Kidney capillary endothelial cell (primary cell): Measurements from ENCODE around the gene BRF1.
"Not testable (repeated sequence)": the region's sequence is repeated elsewhere in the genome, so short reads cannot be mapped to it uniquely, and the experiment has no call there.

Source experiments
- DNase-seq: peaks from one replicate; pipeline ENCODE4 v3.0.0-alpha.2; 2018; ENCODE audit warnings: low spot score

Gene BRF1

DNA sequence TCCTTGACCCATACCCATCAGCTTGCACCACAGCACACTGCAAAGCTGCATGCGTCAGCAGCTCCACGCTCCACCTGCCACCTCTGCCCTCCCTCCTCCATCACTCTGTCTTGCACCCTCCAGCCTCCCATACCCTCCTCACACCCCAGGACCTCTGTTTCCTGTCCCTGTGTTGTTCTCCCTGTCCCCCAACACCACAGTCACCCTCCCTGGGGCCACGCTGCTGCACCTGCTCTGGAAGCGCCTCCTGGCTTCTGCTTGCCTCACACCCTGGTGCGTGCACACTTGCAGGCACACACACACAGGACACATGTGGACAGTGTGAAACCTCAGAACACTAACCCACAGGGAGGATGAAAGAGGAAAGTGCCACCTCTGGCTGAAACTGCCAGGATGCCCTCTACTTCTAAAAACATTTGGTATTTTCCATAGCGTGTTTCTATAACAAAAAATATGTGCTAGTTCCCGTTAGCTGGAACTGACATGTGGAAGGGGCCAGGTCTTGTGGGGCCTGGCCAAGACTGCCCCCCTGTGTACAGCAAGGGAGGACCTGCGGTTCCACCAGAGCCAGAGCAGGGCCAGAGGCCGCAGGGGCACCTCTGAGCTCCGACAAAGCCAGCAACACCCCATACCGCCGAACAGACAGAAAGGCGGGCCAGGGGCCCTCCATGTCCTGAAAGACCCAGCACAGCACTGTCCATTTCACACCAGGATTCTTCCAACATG is 10.0 kb downstream of the BRF1 start:
- no peak for DNase-seq

DNA sequence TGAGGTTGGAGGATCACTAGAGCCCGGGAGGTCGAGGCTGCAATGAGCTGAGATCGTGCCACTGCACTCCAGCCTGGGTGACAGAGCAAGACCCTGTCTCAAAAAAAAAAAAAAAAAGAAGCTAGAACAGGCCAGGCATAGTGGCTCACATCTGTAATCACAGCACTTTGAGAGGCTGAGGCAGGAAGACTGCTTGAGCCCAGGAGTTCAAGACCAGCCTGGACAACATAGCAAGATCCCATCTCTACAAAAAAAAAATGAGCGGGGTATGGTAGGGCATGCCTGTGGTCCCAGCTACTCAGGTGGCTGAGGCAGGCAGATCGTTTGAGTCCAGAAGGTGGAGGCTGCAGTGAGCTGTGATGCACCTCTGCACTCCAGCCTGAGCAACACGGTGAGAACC is 11.9 kb downstream of the BRF1 start:
- not testable (repeated sequence) for DNase-seq

DNA sequence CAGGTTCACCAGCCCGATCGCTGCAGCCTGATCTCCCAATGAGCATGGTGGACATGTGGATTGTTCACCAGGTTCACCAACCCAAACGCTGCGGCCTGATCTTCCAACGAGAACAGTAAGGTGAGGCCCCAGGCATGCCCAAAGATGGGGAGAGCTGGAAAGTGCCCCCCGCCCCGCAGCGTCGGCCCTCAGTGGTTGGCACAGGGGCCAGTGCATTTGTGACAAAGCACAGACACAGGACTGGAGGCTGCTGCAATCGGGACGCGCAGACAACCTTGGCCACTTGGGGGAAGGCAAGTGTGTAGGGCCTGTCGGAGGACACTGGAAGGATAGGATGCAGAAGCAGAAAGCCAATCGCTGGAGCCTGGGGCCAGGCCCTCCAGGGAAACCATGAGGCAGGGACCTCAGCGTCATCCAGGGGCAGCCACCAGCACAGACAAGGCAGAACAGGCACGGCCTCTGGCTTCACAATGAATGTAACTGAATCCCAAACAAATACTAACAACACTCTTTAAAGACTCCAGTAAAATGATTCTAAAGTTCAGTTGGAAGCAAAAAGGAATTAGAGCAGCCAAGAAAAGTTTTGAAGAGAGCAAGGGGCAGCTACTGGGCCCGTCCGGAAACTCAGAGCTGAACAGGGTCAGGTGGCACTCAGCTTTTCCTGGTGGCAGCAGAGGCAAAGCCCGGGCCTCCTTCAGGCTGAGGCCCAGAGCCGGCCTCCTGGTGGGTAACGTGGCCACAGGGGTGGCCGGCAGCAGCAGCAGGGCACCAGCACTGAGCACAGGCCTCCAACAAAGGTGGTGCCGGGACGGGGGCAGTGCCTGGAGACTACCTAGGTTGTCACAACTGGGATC is 13.3 kb downstream of the BRF1 start:
- DNase-seq: no peak

DNA sequence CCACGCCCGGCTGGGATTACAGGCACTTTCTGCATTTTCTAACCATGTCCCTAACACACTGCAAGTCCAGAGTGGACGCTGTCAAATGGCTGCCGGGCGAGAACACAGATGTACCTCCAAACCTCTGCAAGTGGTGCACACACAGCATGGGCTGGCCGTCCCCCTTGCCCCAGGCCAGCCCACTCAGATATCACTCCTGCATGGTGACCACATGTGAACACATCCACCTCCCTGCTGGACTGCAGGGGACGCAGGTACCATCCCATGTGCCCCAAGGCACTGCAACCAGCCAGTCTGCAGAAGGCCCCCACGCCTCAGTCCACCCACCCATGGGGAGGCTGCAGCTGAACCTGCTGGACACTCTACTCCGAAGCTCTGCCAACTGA is 14.0 kb downstream of the BRF1 start:
- no peak for DNase-seq

DNA sequence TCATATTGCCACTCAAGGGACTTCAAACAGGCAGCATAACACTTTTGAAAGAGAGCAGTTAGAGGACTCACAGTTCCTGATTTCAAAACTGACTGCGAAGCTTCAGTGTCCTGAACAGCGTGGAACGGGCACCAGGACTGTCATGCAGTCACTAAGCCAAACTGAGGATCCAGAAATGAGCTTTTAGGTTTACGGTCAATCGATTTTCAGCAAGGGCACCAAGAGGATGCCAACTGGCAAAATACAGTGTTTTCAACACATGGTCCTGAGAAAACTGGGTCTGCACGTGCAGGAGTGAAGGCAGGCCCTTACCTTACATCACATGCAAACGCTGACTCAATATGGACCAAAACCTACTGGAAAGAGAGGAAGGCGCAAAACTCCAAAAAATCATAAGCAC is 15.6 kb downstream of the BRF1 start:
- DNase-seq: no peak

DNA sequence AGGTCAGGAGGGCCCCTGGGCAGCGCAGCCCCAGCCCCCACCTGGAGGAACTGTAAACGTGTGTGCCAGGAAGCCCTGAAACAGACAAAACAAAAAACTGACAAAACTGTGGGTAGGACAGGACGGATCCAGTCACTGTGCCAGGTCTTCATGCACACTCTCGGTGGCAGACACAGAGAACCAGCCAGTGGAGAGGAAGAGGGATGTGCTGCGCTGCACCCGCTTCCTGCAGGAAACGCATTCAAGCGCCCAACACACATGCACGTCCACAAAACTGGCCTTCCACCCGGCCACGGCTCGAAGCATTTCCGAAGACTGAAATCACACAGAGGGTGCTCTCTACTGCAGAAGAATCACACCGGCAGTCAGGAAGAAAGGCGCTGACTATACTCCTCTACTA is 16.9 kb downstream of the BRF1 start:
- DNase-seq: peak; percentile 47

DNA sequence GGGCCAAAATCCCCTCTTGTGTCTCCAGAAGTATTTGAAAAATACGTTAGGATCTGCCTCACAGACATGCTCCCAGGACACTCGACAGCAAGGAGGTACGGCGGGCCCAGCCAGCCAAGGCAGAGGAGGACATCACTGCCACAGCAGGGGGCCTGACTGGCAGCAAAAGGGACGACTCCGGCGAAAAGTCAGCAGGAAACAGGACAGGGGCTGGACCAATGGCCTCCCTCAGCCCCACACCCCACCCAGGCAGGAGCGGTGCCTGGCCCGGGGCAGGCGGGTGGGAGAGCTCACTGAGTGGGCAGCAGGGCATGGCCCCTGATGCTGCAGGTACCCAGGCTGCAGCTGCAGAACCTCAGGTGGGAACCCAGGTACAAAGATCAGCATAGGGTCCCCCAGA is 17.8 kb downstream of the BRF1 start:
- DNase-seq: no peak

DNA sequence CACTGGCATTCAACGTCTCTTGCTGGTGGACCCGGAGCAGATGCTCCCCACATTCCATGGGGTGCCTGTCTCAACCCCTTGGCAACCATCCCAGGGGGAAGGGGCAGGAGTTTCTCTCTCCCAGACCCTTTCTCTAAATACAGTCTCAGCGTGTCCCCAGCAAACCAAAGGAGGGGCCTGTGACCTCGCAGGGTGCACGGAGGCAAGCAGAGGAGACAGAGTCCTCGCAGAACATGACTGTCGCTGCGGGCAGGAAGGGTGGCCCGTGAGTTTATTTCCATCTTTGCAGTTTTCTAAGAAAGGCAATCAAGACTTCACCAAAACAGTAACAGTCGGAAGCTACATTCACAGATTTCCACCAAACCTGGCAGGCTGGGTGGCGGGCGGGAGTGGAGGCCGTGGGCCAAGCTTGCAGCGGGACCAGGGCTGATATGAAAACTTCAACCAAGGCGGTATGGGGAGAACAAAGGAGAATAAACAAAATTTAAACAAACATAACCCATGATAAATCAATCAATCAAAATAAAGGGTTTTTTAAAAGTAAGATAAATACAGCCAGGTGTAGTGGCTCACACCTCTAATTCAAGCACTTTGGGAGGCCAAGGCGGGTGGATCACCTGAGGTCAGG is 18.6 kb downstream of the BRF1 start:
- DNase-seq: no peak

DNA sequence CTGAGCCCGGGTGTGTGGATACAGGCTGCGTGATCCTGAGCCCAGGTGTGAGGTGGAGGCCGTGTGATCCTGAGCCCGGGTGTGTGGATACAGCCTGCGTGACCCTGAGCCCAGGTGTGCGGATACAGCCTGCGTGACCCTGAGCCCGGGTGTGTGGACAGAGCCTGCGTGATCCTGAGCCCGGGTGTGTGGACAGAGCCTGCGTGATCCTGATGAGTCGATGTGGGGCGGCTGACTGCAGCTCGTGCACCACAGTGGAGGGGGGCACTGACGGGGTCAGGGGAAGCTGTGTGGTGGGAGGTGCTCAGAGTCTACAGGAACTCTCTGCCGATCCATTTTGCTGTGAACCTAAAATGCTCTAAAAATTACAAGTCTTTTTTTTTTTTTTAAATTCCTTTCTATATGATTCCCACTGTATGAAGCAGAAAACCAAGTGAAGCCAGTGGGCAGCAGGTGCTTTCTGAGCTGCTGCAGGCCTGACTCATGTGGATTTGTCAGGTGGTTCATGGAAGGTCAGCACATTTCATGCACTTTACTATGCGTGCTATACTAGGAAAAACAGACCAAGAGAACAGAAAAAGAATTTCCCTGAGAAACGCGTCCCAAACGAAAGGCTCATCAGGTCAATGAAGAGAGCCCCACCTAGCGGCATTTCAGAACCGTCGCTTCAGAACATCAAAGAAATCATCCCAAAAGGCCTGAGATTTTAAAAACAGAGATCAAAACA is 19.3 kb downstream of the BRF1 start:
- DNase-seq: peak; percentile 55

DNA sequence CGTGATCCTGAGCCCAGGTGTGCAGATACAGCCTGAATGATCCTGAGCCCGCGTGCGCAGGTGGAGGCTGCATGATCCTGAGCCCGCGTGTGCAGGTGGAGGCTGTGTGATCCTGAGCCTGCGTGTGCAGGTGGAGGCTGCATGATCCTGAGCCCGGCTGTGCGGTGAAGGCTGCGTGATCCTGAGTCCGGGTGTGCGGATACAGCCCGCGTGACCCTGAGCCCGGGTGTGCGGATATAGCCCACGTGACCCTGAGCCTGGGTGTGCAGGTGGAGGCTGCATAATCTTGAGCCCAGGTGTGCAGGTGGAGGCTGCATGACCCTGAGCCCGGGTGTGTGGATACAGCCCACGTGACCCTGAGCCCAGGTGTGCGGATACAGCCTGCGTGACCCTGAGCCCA is 20.3 kb downstream of the BRF1 start:
- DNase-seq: no peak

DNA sequence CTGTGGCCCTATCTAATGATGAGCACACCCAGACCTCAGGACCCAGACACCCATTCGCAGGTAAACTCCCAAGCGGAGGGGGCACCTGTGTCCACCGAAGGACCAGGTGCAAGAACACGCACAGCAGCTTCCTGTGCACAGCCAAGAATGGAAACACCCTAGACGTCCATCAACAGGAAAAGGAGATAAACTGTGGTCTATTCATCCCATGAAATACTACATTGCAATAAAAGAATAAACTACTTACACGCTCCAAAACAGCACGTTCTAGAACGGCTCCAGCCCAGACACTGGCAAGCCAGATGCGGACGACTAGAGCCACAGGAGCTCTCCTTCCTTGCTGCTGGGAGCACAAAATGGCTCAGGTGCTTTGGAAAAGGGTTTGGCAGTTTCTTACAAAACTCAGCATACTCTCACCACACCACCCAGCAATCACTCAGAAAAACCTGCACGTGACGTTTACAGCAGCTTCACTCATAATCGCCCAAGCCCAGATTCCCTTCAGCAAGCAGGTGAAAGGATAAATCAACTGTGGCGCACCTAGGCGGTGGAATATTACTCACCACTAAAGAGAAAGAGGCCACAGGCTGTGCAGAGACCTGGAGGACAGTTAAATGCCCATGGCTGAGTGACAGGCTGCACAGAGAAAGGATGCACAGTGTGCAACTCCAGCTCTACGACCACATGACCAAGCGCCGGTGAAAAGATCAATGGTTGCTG is 21.0 kb downstream of the BRF1 start:
- DNase-seq: no peak

DNA sequence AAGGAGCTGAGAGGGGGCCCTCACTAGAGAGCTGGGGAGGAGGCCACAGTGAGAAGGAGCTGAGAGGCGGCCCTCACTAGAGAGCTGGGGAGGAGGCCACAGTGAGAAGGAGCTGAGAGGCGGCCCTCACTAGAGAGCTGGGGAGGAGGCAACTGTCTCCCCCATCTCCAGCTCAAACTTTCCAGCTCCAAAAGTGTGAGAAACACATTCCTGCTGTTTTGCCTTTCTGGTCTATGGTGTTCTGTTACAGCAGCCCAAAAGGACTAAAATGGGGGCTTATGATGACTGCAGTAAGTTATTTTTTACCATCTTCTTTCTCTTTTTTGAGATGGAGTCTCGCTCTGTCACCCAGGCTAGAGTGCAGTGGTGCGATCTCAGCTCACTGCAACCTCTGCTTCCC is 23.4 kb downstream of the BRF1 start:
- DNase-seq: not testable (repeated sequence)

DNA sequence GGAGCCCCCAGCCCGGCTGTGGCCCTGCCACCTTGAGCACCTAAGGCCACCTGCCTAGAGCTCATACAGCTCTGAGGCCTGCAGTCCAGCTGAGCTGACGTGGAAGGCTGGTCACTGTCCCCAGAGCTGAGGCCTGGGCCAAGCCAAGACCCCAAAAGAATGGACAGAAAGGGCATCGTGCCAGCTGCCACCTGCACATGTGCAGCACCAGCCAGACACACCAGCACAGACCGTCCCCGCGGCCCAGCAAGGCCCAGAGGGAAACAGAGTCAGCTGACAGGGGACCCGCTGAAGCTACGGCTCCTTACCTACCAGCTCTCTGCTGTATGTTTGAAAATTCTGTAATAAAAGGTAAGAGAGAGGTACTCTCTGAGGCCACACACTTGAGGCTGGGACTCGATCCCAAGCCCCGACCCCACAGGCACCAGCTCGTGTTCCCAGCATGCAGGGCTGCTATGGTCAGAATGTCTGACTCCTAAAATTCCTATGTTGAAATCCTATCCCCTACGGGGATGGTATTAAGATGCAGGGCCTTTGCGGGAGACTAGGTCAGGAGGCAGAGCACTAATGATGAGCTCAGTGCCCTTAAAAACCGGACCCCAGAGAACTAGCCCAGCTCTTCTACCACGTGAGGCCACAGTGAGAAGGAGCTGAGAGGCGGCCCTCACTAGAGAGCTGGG is 25.4 kb downstream of the BRF1 start:
- DNase-seq: no peak

DNA sequence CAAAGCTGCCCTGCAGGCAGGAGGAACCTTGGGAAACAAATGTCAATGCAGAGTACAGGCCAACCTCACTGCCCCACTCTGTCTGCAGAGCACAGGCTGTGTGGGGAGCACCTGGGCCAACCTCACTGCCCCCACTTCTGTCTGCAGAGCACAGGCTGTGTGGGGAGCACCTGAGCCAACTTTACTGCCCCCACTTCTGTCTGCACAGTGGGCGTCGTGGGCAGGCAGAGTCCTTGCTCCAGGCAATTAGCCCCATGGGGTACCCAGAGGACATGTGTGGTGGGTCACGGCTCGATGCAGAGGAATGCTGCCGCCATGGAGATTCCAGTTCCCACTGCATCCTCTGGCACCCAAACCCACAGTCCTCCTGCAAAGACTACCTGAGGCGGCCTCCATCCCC is 26.2 kb downstream of the BRF1 start:
- no peak for DNase-seq

DNA sequence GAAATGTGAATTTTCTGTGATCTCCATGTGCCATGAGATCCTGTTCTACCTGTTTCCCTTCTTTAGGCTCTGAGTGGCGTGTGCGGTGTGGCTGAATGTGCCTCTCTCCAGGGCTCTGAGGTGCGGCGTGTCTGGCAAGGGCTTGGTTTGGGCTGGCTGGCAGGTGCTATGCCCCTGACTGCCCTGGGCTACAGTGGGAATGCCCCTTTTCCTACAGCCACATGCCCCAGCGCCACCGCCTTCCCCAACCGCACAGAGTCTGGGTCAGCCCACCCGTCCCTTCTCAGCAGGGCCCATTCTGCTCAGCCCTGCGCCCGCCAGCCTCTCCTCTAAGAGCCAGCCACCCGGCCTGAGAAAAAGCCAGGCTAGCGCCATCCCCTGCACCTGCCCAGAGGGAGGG is 27.7 kb downstream of the BRF1 start:
- DNase-seq: no peak

DNA sequence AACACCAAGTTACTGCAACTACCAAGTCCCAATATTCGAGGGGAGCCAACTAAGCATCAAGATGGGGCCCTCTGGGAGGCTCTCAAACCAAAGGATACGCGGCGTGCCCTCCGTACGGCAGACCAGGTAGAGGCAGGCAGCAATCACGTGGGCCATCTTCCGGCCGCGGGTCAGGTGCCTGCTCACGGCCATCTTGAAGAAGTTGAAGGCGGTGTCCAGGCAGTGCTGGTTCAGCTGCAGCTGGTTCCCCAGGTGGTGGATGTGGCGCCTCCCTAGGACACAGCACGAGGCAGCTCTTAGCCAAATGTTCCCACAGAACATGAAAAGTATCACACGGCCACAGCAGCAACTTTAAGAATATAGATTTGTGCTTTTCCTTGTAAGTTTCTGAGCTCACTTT is 28.2 kb downstream of the BRF1 start:
- no peak for DNase-seq

DNA sequence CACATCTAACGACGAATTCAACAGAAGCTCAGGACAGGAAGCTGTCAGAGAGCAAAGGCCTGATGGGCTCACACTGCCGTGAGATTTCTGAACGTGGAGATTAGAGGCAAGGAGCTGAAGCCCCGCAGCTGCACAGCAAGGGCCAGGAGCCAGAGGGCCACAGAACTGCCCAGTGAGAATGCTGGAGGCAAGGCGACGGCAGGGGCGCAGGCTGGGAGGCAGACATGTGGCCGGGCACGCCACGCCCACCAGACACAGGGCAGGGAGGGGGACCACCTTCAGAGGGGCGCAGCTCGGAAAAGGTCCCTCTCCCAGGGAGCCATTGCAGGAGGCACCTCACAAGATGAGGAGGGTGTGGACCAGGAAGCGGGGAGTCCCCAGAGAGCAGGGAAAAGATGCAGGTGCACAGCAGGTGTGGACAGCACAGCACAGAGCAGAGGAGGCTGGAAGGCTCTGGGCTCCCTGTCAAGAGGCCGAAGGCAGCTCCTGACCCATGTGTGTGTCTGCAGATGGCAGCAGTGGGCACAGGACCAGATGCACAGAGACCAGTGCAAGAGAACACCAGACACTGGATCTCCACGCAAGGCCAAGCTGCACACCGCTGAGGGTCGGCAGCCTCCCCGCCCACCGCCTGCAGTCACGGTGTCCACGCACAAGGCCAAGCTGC is 29.4 kb downstream of the BRF1 start:
- DNase-seq: no peak

DNA sequence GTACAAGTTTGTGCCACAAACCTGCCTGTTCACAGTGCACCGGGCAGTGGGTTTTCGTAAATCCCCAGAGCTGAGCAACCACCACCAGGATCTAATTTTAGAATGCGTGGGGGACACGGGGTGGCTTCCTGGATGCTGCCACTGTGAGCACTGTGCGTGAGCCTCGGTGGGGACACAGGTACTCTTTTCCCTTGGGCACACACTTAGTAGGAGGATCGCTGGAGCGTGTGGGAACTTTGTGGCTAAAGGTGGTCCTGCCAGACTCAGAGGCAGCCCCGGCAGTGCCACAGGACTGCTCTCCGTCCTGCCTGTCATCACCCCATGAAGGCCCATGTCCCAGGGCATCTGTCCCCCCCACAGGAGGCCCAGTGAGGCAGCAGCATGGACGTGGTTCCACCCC is 31.4 kb downstream of the BRF1 start:
- no peak for DNase-seq

DNA sequence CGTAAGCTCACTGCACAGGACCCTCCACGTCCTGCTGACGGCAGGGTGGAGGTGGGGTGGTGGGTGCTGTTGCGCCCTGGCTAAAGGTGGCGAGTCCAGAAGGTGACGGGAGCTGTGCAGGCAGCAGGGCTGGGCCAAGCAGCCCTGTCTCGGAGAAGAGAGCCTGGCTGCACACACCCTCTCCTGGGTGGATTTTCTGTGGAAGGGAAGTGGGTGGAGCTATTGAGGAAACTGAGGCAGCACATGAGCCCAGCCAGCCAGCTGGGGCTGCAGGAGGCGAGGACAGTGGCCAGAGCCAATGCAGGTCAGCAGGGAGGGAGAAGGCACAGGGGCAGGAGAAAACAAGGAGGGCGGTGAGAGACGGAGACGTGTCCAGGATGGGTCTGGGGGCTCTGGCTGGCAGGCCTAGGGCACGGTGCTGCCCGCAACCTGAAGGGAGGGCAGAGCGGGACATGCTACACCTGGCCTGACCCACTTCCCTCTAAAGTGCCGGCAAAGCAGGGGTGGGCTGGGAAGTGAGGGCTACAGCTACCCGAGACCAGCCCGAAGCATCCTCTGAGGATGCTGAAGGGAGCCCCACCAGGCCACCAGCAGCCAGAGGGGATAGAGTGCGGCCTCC is 32.0 kb downstream of the BRF1 start:
- no peak for DNase-seq

DNA sequence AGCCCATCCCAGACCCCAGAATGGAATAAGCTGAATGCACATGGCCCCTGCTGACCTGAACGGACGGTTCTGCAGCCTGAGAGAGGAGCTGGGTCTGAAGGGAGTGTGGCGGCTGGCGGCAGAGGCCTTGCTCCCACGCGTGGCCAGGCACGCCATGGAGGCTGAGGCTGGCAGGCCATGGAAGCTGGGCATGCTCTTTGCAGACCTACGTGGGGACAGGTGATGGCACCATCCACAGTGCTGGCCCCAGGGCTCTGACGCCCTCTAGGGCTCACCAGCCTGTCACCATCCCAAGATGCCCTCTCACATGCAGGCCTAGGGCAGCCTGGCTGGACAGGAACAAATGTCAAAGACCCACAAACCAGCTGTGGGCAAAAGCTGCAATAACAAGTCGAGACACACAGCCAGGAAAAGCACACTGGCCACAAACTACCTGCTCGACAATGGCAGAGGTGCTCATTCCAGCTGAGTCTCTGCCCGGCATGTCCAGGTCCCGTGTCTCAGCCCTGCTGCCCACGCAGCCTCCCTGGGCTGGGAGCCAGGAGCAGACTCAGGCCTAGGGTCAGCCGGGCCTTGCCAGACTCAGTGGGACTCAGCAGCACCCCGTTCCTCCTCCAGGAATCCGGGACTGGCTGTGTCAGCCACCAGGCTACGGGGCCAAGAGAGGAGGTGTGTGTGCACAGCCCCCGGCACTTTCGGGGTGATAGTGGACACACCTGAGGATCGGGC is 32.8 kb downstream of the BRF1 start:
- no peak for DNase-seq
